ENCODE measurements around the gene ANKS1A.
"Not testable (repeated sequence)": the region's sequence is repeated elsewhere in the genome, so short reads cannot be mapped to it uniquely, and the experiment has no call there.

Gene ANKS1A

DNA sequence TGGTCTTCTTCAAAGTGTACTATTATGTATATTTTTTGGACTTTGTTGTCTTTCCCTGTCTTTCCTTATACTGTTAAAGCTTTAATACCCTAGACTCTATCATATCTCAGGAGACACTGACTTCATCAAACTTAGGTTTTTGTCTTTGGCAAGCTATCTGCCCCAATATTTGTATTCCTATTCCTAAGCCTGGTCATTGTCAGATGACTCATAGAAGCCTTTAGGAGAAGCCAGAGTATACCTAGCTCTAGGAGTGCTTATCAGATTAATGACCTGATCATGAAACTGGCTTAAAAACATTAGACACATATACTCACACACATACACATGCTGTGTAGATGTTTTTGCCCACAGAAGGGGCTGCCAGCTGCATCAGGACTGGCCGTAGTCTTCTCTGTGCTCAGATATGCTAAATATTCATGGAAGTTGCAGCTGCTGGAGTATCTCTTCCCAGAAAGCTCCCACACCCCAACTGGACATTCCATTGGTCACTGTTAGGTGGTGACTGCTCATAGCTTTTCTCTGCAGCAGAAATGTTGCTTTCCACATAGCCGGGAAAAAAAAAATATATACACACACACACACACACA, 102.0 kb downstream of the ANKS1A start:
- DNase-seq (ENCODE audit: low read depth, low spot score): peak; percentile 49
- TF ChIP-seq, protein P1, sequence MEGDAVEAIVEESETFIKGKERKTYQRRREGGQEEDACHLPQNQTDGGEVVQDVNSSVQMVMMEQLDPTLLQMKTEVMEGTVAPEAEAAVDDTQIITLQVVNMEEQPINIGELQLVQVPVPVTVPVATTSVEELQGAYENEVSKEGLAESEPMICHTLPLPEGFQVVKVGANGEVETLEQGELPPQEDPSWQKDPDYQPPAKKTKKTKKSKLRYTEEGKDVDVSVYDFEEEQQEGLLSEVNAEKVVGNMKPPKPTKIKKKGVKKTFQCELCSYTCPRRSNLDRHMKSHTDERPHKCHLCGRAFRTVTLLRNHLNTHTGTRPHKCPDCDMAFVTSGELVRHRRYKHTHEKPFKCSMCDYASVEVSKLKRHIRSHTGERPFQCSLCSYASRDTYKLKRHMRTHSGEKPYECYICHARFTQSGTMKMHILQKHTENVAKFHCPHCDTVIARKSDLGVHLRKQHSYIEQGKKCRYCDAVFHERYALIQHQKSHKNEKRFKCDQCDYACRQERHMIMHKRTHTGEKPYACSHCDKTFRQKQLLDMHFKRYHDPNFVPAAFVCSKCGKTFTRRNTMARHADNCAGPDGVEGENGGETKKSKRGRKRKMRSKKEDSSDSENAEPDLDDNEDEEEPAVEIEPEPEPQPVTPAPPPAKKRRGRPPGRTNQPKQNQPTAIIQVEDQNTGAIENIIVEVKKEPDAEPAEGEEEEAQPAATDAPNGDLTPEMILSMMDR (IDR thresholded peaks at IDR 0.05; ENCODE audit: low read depth, low read length): no peak
- H3K4me3 ChIP-seq (ENCODE audit: low read depth, low read length): no peak overlapping the region
- in situ Hi-C loops (cut with HindIII; ENCODE audit: low sequenced_read_pairs): no loop called here

DNA sequence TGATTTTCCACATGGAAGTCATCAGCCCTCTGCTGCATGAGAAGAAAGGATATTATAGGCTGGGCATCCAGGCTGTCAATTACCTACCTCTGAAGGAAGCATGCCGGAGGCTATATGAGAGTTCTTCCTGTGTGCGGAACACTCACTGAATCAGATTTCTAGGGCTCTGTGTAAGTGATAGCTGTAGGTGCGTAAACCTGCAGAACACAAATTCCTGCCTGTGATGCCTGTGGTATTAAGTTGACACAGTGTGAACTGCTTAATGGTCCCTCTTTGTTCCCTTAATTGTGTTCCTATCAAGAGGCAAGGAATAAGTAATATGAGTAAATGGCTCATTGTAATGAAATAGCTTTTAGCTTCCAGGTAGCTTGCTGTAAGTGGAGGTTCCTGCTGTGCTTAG, 103.3 kb downstream of the ANKS1A start:
- in situ Hi-C loops (cut with HindIII; ENCODE audit: low sequenced_read_pairs): no loop called here
- no peak overlapping the region for H3K4me3 ChIP-seq (ENCODE audit: low read depth, low read length)
- DNase-seq (ENCODE audit: low read depth, low spot score): no peak
- TF ChIP-seq, protein P1 (IDR thresholded peaks at IDR 0.05; ENCODE audit: low read depth, low read length): no peak

DNA sequence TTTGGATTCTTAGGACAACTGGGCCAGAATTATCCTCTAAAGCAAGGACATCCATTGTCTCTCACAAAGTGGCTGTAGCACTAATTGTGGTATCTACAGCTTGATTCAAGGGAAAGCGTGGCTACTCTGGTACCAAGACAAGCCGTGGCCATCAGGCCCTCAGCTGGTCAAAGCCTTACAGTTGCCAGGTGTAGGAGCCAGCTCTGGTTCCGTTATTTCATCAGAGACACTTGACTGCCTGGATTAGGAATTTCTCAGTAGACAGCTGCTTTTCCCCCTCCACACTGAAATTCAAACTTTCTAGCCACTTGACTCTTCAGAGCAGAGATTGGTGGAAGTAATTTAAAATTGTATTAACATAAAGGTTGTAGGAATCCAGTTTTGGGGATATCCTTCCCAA, 104.2 kb downstream of the ANKS1A start:
- in situ Hi-C loops (cut with HindIII; ENCODE audit: low sequenced_read_pairs): no loop called here
- TF ChIP-seq, protein P1 (IDR thresholded peaks at IDR 0.05; ENCODE audit: low read depth, low read length): no peak
- DNase-seq (ENCODE audit: low read depth, low spot score): no peak
- no peak overlapping the region for H3K4me3 ChIP-seq (ENCODE audit: low read depth, low read length)

DNA sequence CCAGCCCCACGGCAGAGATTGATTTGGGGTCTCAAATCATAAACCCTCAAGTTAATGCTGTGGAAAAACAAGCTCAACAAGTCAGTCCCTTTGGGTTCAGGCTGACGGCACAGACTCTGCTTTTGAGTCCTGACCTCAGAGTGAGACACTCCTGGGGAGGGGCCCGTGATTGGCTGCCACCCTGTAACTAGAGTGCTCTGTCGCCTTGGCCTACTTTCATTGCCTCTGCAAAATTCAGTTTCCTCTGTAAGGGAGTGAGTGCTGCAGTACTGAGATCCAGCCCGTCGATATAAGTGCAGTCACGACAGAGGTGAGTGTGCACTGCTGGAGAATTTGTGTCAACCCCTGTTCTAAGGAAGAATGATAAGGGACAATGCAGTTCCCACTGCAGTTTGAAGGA, 105.6 kb downstream of the ANKS1A start:
- in situ Hi-C loops (cut with HindIII; ENCODE audit: low sequenced_read_pairs): no loop called here
- H3K4me3 ChIP-seq (ENCODE audit: low read depth, low read length): no peak overlapping the region
- TF ChIP-seq, protein P1 (IDR thresholded peaks at IDR 0.05; ENCODE audit: low read depth, low read length): no peak
- DNase-seq (ENCODE audit: low read depth, low spot score): no peak

DNA sequence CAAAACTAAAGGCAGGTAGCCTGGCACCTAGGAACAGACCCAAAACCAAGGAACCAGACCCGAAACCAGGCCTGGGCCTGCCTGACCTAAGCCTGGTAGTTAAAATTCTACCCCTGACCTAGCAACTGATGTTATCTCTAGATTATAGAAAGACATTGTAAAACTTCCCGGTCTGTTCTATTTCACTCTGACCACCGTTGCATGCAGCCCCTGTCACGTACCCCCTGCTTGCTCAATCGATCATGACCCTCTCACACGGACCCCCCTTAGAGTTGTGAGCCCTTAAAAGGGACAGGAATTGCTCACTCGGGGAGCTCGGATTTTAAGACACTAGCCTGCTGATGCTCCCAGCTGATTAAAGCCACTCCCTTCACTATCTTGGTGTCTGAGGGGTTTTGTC, 109.4 kb downstream of the ANKS1A start:
- in situ Hi-C loops (cut with HindIII; ENCODE audit: low sequenced_read_pairs); DNase-seq (ENCODE audit: low read depth, low spot score); H3K4me3 ChIP-seq (ENCODE audit: low read depth, low read length): not testable (repeated sequence)

DNA sequence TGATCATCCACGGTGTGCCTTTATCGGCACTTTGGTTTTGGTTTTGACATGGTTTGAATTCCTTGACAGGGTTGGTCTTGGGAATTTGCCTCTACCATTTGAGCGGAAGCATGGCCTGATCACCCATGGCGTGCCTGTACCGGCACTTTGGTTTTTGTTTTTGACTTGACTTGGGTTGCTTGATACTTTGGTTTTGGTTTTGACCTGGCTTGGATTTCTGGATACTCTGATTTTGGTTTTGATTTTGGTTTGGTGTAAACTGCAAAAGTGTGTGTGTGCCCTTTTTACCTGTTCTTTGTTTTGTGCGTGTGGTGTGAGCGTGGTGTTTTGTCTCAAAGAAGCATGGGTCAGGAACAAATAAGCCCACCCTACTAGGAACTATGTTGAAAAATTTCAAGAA, 110.1 kb downstream of the ANKS1A start:
- in situ Hi-C loops (cut with HindIII; ENCODE audit: low sequenced_read_pairs); DNase-seq (ENCODE audit: low read depth, low spot score); H3K4me3 ChIP-seq (ENCODE audit: low read depth, low read length): not testable (repeated sequence)

DNA sequence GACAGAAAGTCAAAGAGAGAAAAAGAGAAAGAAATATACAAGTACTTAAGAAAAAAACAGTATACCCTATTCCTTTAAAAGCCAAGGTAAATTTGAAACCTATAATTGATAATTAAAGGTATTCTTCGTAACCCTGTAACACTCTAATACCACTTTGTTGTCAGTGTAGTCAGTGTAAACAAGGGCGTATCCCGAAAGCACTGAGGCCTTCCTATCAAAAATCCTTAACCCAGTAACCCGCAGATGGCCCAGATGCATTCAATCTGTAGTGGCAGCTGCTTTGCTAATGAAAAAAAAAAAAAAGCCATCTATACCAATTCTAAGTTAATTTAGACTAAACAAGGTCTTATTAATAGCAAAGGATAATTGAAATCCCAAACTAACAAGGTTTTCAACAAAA, 110.9 kb downstream of the ANKS1A start:
- H3K4me3 ChIP-seq (ENCODE audit: low read depth, low read length); in situ Hi-C loops (cut with HindIII; ENCODE audit: low sequenced_read_pairs); DNase-seq (ENCODE audit: low read depth, low spot score): not testable (repeated sequence)

DNA sequence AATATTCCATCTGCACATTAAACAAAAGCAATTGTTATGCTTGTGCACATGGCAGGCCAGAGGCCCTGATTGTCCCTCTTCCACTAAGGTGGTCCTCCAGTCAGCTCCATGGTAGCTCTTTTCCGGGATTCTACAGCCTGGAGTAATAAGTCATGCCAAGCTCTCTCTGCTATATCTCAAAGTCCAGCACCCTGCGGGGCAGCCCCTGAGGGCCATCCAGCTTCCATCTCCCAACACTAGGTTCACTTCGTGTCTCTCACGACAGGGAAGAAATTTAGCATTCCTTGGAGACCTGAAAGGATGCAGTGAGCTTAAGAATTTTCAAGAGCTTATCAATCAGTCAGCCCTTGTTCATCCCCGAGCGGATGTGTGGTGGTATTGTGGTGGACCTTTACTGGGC, 112.3 kb downstream of the ANKS1A start:
- in situ Hi-C loops (cut with HindIII; ENCODE audit: low sequenced_read_pairs); H3K4me3 ChIP-seq (ENCODE audit: low read depth, low read length); DNase-seq (ENCODE audit: low read depth, low spot score): not testable (repeated sequence)

DNA sequence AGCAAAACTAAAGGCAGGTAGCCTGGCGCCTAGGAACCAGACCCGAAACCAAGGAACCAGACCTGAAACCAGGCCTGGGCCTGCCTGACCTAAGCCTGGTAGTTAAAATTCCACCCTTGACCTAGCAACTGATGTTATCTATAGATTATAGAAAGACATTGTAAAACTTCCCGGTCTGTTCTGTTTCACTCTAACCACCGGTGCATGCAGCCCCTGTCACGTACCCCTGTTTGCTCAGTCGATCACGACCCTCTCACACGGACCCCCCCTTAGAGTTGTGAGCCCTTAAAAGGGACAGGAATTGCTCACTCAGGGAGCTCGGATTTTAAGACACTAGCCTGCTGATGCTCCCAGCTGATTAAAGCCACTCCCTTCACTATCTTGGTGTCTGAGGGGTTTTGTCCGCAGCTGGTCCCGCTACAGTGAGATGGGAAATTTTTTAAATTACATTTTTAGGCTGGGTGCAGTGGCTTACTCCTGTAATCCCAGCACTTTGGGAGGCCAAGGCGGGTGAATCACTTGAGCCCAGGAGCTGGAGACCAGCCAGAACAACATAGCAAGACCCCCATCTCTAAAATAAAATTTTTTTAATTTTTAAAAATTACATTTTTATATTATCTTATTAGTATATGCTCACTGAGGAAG, 115.0 kb downstream of the ANKS1A start:
- in situ Hi-C loops (cut with HindIII; ENCODE audit: low sequenced_read_pairs); DNase-seq (ENCODE audit: low read depth, low spot score); H3K4me3 ChIP-seq (ENCODE audit: low read depth, low read length): not testable (repeated sequence)

Measured in astrocyte of the spinal cord (primary cell).